AG10803 (cell line): ENCODE data around the gene SPTBN5.

Experiments used
- DNase-seq: peaks from one replicate; pipeline ENCODE4 v3.0.0; 2010; ENCODE audit warnings: low read depth
- H3K4me3 ChIP-seq: 2 replicates; pipeline ENCODE4 v1.5.1; 2011; ENCODE audit warnings: mild to moderate bottlenecking, low read length, control low read depth
- CTCF ChIP-seq: conservative IDR thresholded peaks from 2 replicates; pipeline ENCODE4 v1.5.1; 2011; ENCODE audit warnings: mild to moderate bottlenecking, low read length, control low read depth, inconsistent platforms

Gene SPTBN5

GRCh38 chr15:41858756-41859155 is 35.1 kb downstream of the SPTBN5 start:
- no peak for DNase-seq
- TF ChIP-seq CTCF = no peak
- H3K4me3 ChIP-seq = no peak overlapping the region

- no peak for DNase-seq
- H3K4me3 ChIP-seq = no peak overlapping the region
- TF ChIP-seq CTCF = no peak
Observed at GRCh38 chr15:41857316-41857715, 36.5 kb downstream of the SPTBN5 start.

- DNase-seq = no peak
- TF ChIP-seq CTCF = no peak
- no peak overlapping the region for H3K4me3 ChIP-seq
Observed at GRCh38 chr15:41856716-41857115, 37.1 kb downstream of the SPTBN5 start.

- no peak overlapping the region for H3K4me3 ChIP-seq
- TF ChIP-seq CTCF = no peak
- DNase-seq = no peak
Observed at GRCh38 chr15:41856262-41856661, 37.6 kb downstream of the SPTBN5 start.

- DNase-seq = no peak
- no peak for TF ChIP-seq CTCF
- no peak overlapping the region for H3K4me3 ChIP-seq
Observed at GRCh38 chr15:41855261-41855961, 38.4 kb downstream of the SPTBN5 start.

GRCh38 chr15:41854443-41854842 is 39.4 kb downstream of the SPTBN5 start:
- H3K4me3 ChIP-seq = no peak overlapping the region
- no peak for TF ChIP-seq CTCF
- DNase-seq = no peak

GRCh38 chr15:41853831-41854230 is 40.0 kb downstream of the SPTBN5 start:
- no peak for TF ChIP-seq CTCF
- no peak for DNase-seq
- H3K4me3 ChIP-seq = no peak overlapping the region
